HepG2 (cell line): ENCODE data around the gene SMIM13.

ENCODE experiments used
- CEBPB ChIP-seq: IDR thresholded peaks from 2 replicates; pipeline ENCODE4 v1.6.1; 2011; ENCODE audit warnings: low read depth, low read length, improper control_type of control experiment, borderline replicate concordance
- CREB1 ChIP-seq, 2 experiments: fragments of 450-650 bp in 1 of 2; IDR thresholded peaks; 2 replicates each; pipeline ENCODE4 v1.6.1; 2016 to 2017; ENCODE audit warnings: control low read depth in 1 of 2, mild to moderate bottlenecking in 1 of 2, missing compliant biosample characterization in 1 of 2, missing genetic modification characterization in 1 of 2
- CTCF ChIP-seq: sonication (generic); formaldehyde crosslinking; IDR thresholded peaks from 2 replicates; pipeline ENCODE4 v1.5.0; 2020; ENCODE audit warnings: mild to moderate bottlenecking, missing genetic modification reagents, moderate library complexity
- ELF4 ChIP-seq: sonication (generic); formaldehyde crosslinking; IDR thresholded peaks from 2 replicates; pipeline ENCODE4 v1.5.0; 2020; ENCODE audit warnings: missing genetic modification reagents, mild to moderate bottlenecking, moderate library complexity, borderline replicate concordance
- REST ChIP-seq, 2 experiments: IDR thresholded peaks; 2 replicates each; pipeline ENCODE4 v1.6.1; 2011 to 2012; ENCODE audit warnings: low read length in 2 of 2, borderline replicate concordance in 1 of 2, low read depth in 1 of 2, mild to moderate bottlenecking in 1 of 2, moderate library complexity in 1 of 2
- SRF ChIP-seq: IDR thresholded peaks from 2 replicates; pipeline ENCODE4 v1.6.1; 2011; ENCODE audit warnings: mild to moderate bottlenecking, low read depth, low read length, moderate library complexity
- TAF1 ChIP-seq: sonication (generic); formaldehyde crosslinking; IDR thresholded peaks from 2 replicates; pipeline ENCODE4 v1.4.0; 2020; ENCODE audit warnings: missing genetic modification reagents
- TBL1XR1 ChIP-seq: fragments of 150-350 bp; IDR thresholded peaks from 2 replicates; pipeline ENCODE4 v1.6.1; 2014; ENCODE audit warnings: borderline replicate concordance, low read length; ENCODE audit not compliant: partially characterized antibody
- ZNF280B ChIP-seq: sonication (generic); formaldehyde crosslinking; IDR thresholded peaks from 2 replicates; pipeline ENCODE4 v1.5.0; 2020; ENCODE audit warnings: missing genetic modification reagents, mild to moderate bottlenecking, borderline replicate concordance

DNA sequence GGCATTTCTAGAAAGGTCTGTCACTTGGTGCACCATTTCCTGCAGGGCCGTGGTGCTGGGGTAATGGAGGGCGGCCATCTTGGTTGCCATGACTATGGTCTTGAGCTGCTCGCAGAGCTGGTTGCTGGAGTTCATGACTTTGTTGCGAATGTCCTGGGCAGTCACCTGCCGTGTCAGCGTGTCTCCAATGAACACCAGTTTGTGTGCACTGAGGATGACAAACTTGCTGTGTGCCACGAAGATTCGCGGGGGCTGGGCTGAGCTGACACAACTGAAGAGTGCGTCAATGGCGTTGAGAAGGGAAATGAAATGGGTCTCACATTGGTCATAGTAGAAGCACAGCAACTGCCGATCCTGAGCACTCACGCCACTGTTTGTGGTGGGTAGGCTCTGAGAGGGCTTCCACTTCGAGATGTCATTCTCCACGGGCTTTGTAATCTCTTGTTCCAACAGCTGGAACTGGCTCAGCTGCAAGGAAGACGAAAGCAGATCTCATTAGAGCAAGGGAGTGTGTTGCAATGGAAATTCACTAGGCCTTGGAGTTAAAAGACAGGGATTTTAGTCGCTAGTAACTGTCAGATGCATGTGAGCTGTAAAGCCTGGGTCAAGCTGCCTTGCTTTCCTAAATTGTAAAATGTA, 91.7 kb downstream of the SMIM13 start:
- TF ChIP-seq REST (IDR thresholded peaks at IDR 0.05; ENCODE audit: borderline replicate concordance in 1 of 2, low read depth in 1 of 2, low read length in 2 of 2) = no peak
- no peak for TF ChIP-seq ZNF280B (CRISPR knock-in tag)
- no peak for TF ChIP-seq ELF4 (CRISPR knock-in tag)
- no peak for TF ChIP-seq CTCF (CRISPR knock-in tag)
- TF ChIP-seq CEBPB = no peak
- TF ChIP-seq TAF1 (CRISPR knock-in tag) = no peak
- no peak for TF ChIP-seq CREB1 (IDR thresholded peaks at IDR 0.05)
- TF ChIP-seq CREB1 (CRISPR knock-in tag; IDR thresholded peaks at IDR 0.05) = no peak
- TF ChIP-seq SRF = no peak
- TF ChIP-seq TBL1XR1 = no peak
